HCT116 (cell line): Measurements from ENCODE around the gene IL20RB. TPM values are rescaled to one million over a fixed set of nuclear protein-coding genes. Genes with fewer than 3 reads are reported as not detected.

Experiments used
- ATAC-seq: fragments of 200-7000 bp; cut with Tn5 transposase; 2 replicates; pipeline ENCODE4 v1.9.1; 2020; ENCODE audit warnings: mild to moderate bottlenecking, moderate library complexity
- BruUV-seq: library from RNA; stranded (reverse); fragments of 400-500 nt; replicated peaks from 2 replicates; lab custom pipeline; 2021; lab: Mats Ljungman, UMichigan
- CTCF ChIA-PET: fragments of 300-600 bp; sonication (Branson Sonifier 250); formaldehyde crosslinking; loops from one replicate; lab custom pipeline; 2021; ENCODE audit warnings: antibody characterized with exemption; lab: Charles Lee
- POLR2A ChIA-PET: fragments of 300-600, 350-600 bp; sonication (Branson Sonifier 250); formaldehyde crosslinking; loops from one replicate; lab custom pipeline; 2021; ENCODE audit warnings: antibody characterized with exemption; lab: Charles Lee
- RAD21 ChIA-PET, 2 experiments: fragments of 300-600 bp; sonication (Branson Sonifier 250); formaldehyde crosslinking; loops; one replicate each; lab custom pipeline; 2023; ENCODE audit warnings: low total read pairs in 2 of 2; ENCODE audit not compliant: uncharacterized antibody in 2 of 2, unreplicated experiment in 2 of 2, low non-redundant PET in 1 of 2; lab: Charles Lee
- DNase-seq: peaks from one replicate; pipeline ENCODE4 v3.0.0-alpha.2; 2010; ENCODE audit warnings: low read depth, low spot score
- H2AFZ ChIP-seq: fragments of 200-600 bp; shearing (Covaris generic), sonication (generic); 2 replicates; pipeline ENCODE4 v1.6.1; 2017; ENCODE audit warnings: low read depth, mixed run types, mixed read lengths, antibody characterized with exemption, low read length; ENCODE audit not compliant: poor library complexity, severe bottlenecking
- H3K27ac ChIP-seq: 2 replicates; pipeline ENCODE4 v1.5.1; 2012; ENCODE audit warnings: low read depth, low read length
- H3K27me3 ChIP-seq: fragments of 200-600 bp; sonication (generic); 2 replicates; pipeline ENCODE4 v1.6.1; 2016; ENCODE audit warnings: mixed run types, low read length, mixed read lengths; ENCODE audit not compliant: insufficient read depth
- H3K36me3 ChIP-seq, 2 experiments: fragments of 200-500 bp in 1 of 2; fragments of 200-600 bp in 1 of 2; sonication (Bioruptor generic) in 1 of 2; sonication (generic) in 1 of 2; 2 replicates each; pipeline versions ENCODE4 v1.5.1 to v1.6.1; 2014 to 2016; ENCODE audit warnings: low read length in 2 of 2, inconsistent platforms in 1 of 2, mixed read lengths in 1 of 2, mixed run types in 1 of 2; ENCODE audit not compliant: insufficient read depth in 2 of 2, control insufficient read depth in 1 of 2
- H3K4me1 ChIP-seq, 2 experiments: fragments of 200-600 bp in 1 of 2; sonication (generic) in 1 of 2; 2 replicates each; pipeline versions ENCODE4 v1.5.1 to v1.6.1; 2012 to 2017; ENCODE audit warnings: low read length in 2 of 2, inconsistent platforms in 1 of 2, mild to moderate bottlenecking in 1 of 2, mixed read lengths in 1 of 2, mixed run types in 1 of 2, moderate library complexity in 1 of 2; ENCODE audit not compliant: insufficient read depth in 2 of 2, control insufficient read depth in 1 of 2
- H3K4me2 ChIP-seq: fragments of 200-600 bp; sonication (generic); 2 replicates; pipeline ENCODE4 v1.6.1; 2017; ENCODE audit warnings: mixed run types, low read length, mixed read lengths
- H3K4me3 ChIP-seq, 2 experiments: fragments of 200-600 bp in 1 of 2; sonication (generic) in 1 of 2; replicated peaks in 1 of 2; 2 replicates each; pipeline ENCODE4 v1.5.1; 2011 to 2016; ENCODE audit warnings: low read length in 2 of 2, control low read depth in 1 of 2, low read depth in 1 of 2, mild to moderate bottlenecking in 1 of 2, mixed read lengths in 1 of 2, mixed run types in 1 of 2
- H3K79me2 ChIP-seq: fragments of 200-600 bp; sonication (generic); 2 replicates; pipeline ENCODE4 v1.6.1; 2017; ENCODE audit warnings: mild to moderate bottlenecking, mixed run types, low read length, moderate library complexity, mixed read lengths; ENCODE audit not compliant: insufficient read depth
- H3K9ac ChIP-seq: fragments of 200-600 bp; sonication (generic); 2 replicates; pipeline ENCODE4 v1.6.1; 2016; ENCODE audit warnings: low read length, mixed read lengths
- H3K9me2 ChIP-seq: fragments of 200-600 bp; sonication (generic), shearing (Covaris generic); 2 replicates; pipeline ENCODE4 v1.6.1; 2017; ENCODE audit warnings: mixed run types, mild to moderate bottlenecking, moderate library complexity; ENCODE audit not compliant: insufficient read depth
- H3K9me3 ChIP-seq, 2 experiments: fragments of 200-500 bp in 1 of 2; fragments of 200-600 bp in 1 of 2; sonication (Bioruptor generic) in 1 of 2; sonication (generic) in 1 of 2; 2 replicates each; pipeline ENCODE4 v1.6.1; 2014 to 2017; ENCODE audit warnings: low read length in 2 of 2, mixed read lengths in 2 of 2, inconsistent platforms in 1 of 2, low read depth in 1 of 2, mild to moderate bottlenecking in 1 of 2, mixed run types in 1 of 2, moderate library complexity in 1 of 2; ENCODE audit not compliant: control insufficient read depth in 1 of 2, insufficient read depth in 1 of 2
- H4K20me1 ChIP-seq: fragments of 200-600 bp; sonication (generic), shearing (Covaris generic); 2 replicates; pipeline ENCODE4 v1.6.1; 2017; ENCODE audit warnings: mixed run types, mild to moderate bottlenecking, moderate library complexity; ENCODE audit not compliant: insufficient read depth
- CBX3 ChIP-seq: IDR thresholded peaks from 2 replicates; pipeline ENCODE4 v1.6.1; 2012; ENCODE audit warnings: low read depth
- EGR1 ChIP-seq: IDR thresholded peaks from 2 replicates; pipeline ENCODE4 v1.6.1; 2012; ENCODE audit warnings: low read depth
- ELF1 ChIP-seq: IDR thresholded peaks from 2 replicates; pipeline ENCODE4 v1.6.1; 2012; ENCODE audit warnings: low read depth, borderline replicate concordance
- EZH2 ChIP-seq: fragments of 200-600 bp; sonication (generic); IDR thresholded peaks from 2 replicates; pipeline ENCODE4 v1.6.1; 2017; ENCODE audit warnings: antibody characterized with exemption, mixed run types
- FOSL1 ChIP-seq: IDR thresholded peaks from 2 replicates; pipeline ENCODE4 v1.6.1; 2012; ENCODE audit warnings: low read depth
- JUND ChIP-seq: IDR thresholded peaks from 2 replicates; pipeline ENCODE4 v1.6.1; 2012
- POLR2A ChIP-seq: IDR thresholded peaks from 2 replicates; pipeline ENCODE4 v1.7.0; 2011; ENCODE audit warnings: borderline replicate concordance; ENCODE audit not compliant: insufficient read depth, insufficient read length; ENCODE audit errors: extremely low read depth
- POLR2AphosphoS5 ChIP-seq: IDR thresholded peaks from 2 replicates; pipeline ENCODE4 v1.6.1; 2011; ENCODE audit warnings: mild to moderate bottlenecking, low read depth, low read length, moderate library complexity
- RAD21 ChIP-seq: IDR thresholded peaks from 2 replicates; pipeline ENCODE4 v1.6.1; 2012; ENCODE audit warnings: low read depth, mild to moderate bottlenecking
- SP1 ChIP-seq: IDR thresholded peaks from 2 replicates; pipeline ENCODE4 v1.6.1; 2012; ENCODE audit warnings: low read depth
- TCF7L2 ChIP-seq: IDR thresholded peaks from 2 replicates; pipeline ENCODE4 v1.7.0; 2011; ENCODE audit warnings: borderline replicate concordance, inconsistent platforms; ENCODE audit not compliant: insufficient read depth, insufficient read length; ENCODE audit errors: extremely low read depth
- YY1 ChIP-seq: IDR thresholded peaks from 2 replicates; pipeline ENCODE4 v1.6.1; 2011; ENCODE audit warnings: low read length, low read depth, moderate library complexity, mild to moderate bottlenecking; ENCODE audit not compliant: insufficient replicate concordance; ENCODE audit errors: extremely low read depth
- ZFX ChIP-seq: fragments of 450-650 bp; IDR thresholded peaks from 2 replicates; pipeline ENCODE4 v1.6.1; 2017
- ZNF274 ChIP-seq: fragments of 200-500 bp; sonication (Bioruptor generic); IDR thresholded peaks from 2 replicates; pipeline ENCODE4 v1.6.1; 2014; ENCODE audit warnings: mild to moderate bottlenecking, low read depth, low read length, inconsistent platforms
- intact Hi-C: fragments of 100-400 bp; cut with micrococcal nuclease; formaldehyde crosslinking; loops from 2 replicates; pipeline ENCODE4 v1.10.0; 2022
- total RNA-seq: library from RNA; stranded (reverse); gene quantifications from one replicate; pipeline ENCODE4 v1.2.1, GENCODE V29; 2021; ENCODE audit not compliant: unreplicated experiment
- TF ChIP-seq, protein P1 (sequence below): IDR thresholded peaks from 2 replicates; pipeline ENCODE4 v1.6.1; 2011; ENCODE audit warnings: mild to moderate bottlenecking, low read length, moderate library complexity; ENCODE audit not compliant: insufficient replicate concordance; ENCODE audit errors: extremely low read depth
- TF ChIP-seq, protein P2 (sequence below): IDR thresholded peaks from 2 replicates; pipeline ENCODE4 v1.6.1; 2012

Gene IL20RB
- total RNA-seq, 1 experiment from 2014 or later = 6.1 TPM

DNA sequence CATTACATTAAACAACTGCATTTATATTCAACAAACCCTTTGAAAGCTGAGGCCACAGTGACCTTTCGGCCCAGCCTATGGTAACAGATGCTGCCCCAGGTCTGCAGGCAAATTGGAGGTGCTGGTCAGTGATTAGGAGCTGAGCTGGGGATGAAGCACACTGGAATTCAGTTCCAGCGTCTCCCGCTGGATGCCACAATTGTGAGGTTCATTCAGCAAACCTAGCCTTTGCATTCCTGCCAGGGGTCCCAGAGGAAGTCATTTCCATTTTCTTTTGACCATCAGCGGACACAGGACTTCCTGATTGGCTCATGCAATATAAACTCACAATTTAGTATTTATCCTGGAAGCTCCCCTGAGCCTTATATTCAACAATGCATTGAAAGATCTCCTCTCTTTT lies 89.5 kb downstream of the IL20RB start (continued):
- TF ChIP-seq, protein P1, sequence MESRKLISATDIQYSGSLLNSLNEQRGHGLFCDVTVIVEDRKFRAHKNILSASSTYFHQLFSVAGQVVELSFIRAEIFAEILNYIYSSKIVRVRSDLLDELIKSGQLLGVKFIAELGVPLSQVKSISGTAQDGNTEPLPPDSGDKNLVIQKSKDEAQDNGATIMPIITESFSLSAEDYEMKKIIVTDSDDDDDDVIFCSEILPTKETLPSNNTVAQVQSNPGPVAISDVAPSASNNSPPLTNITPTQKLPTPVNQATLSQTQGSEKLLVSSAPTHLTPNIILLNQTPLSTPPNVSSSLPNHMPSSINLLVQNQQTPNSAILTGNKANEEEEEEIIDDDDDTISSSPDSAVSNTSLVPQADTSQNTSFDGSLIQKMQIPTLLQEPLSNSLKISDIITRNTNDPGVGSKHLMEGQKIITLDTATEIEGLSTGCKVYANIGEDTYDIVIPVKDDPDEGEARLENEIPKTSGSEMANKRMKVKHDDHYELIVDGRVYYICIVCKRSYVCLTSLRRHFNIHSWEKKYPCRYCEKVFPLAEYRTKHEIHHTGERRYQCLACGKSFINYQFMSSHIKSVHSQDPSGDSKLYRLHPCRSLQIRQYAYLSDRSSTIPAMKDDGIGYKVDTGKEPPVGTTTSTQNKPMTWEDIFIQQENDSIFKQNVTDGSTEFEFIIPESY = no peak
- no peak for TF ChIP-seq JUND
- no peak for TF ChIP-seq SP1
- TF ChIP-seq ZNF274 = no peak
- no peak for TF ChIP-seq POLR2A

DNA sequence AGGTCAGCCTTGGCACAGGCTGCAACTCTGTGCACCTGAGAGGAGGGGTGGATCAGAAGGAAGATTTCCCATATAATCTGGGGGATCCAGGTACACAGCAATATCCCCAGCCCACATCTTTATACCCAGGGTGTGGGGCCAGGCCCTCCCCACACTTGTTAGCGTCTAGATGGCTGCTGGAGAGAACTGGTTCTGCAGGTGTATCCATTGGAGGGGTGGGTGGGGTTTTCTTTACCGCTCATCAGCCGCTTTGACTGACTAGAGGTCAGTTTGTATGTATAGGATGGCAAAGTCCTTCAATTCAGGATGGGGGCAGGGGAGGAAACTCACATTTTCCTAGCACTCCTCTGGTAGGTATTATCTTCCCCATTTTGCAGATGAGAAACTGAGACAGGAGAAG lies 92.5 kb downstream of the IL20RB start:
- RAD21 ChIA-PET = no interaction called here
- no peaks in the 10 kb centered on the region for H4K20me1 ChIP-seq
- intact Hi-C loops = no loop called here
- ATAC-seq (no peak), DNase-seq (no peak)
- H3K27me3 ChIP-seq = no peaks in the 10 kb centered on the region
- H3K4me2 ChIP-seq = no peak overlapping the region
- no peaks in the 10 kb centered on the region for H3K9me2 ChIP-seq
- no peak overlapping the region for H2AFZ ChIP-seq
- no peak overlapping the region for H3K4me3 ChIP-seq
- H3K79me2 ChIP-seq = no peaks in the 10 kb centered on the region
- TF ChIP-seq YY1 (no peak), RAD21 (no peak), POLR2AphosphoS5 (no peak), ZFX (no peak), EZH2 (no peak), ZNF274 (no peak), EGR1 (no peak), FOSL1 (no peak), CBX3 (no peak), ELF1 (no peak), TCF7L2 (no peak)
- TF ChIP-seq, protein P1 = no peak
- TF ChIP-seq, protein P2, sequence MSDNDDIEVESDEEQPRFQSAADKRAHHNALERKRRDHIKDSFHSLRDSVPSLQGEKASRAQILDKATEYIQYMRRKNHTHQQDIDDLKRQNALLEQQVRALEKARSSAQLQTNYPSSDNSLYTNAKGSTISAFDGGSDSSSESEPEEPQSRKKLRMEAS = no peak
- no peak overlapping the region for H3K9ac ChIP-seq
- no peak overlapping the region for H3K27ac ChIP-seq
- no peaks in the 10 kb centered on the region for H3K4me1 ChIP-seq
- H3K36me3 ChIP-seq = no peaks in the 10 kb centered on the region
- H3K9me3 ChIP-seq = no peaks in the 10 kb centered on the region
- POLR2A ChIA-PET = no interaction called here
- BruUV-seq = no TSS peak
- CTCF ChIA-PET = no interaction called here
